Stimulated activated CD8-positive, alpha-beta memory T cell treated with anti-CD3 and anti-CD28 coated beads, Interleukin-12 subunit alpha, Interleukin-12 subunit beta, amount 100 ng/mL, for 24 hours (primary cell): ENCODE results near the gene SYT3.

Source experiments
- DNase-seq: peaks from one replicate; pipeline ENCODE4 v3.0.0-alpha.2; 2020; ENCODE audit errors: extremely low read depth

SYT3 gene

GRCh38 chr19:50662651-50663481 lies 23.2 kb upstream of the SYT3 start:
- no peak for DNase-seq

DNA sequence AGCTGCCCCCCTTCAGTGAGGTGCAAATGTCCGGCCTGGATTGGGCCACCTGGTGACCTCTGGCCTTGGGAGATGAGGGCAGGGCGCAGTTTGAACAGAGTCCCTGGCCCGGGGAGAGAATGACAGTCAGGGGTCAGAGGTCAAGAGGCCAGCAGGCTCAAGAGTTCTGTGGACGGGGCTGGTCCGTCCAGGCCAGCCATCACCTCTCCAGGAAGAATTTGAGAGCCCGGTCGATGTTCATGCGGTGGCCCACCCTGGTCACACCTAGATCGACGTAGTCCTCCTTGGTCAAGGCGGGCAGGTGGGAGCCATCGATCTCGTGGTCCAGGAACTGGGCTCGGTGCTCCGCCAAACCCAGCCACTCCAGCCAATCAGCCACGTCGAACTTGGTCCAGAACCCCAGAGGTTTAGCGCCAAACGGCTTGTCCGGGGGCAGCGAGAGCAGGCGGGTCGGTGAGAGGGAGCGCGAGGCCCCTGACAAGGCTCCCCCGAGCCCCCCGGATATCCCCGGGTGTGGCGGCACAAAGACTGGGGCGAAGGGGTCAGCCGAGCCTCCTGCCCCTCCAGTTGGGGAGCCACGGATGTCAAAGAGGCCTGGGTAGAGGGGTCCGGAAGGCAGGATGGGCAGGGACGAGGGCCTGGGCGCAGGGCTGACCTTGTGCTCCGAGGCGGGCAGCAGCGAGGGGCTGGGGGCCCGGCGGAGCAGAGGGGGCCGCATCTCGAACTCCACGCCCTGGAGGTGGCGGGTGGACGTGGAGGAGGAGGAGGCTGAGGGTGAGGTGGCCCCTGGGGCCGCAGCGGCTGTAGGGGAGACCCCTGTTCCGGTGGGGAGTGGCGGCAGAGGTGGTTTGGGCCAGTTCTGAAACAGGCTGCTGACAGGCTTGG lies 22.3 kb upstream of the SYT3 start:
- no peak for DNase-seq

DNA sequence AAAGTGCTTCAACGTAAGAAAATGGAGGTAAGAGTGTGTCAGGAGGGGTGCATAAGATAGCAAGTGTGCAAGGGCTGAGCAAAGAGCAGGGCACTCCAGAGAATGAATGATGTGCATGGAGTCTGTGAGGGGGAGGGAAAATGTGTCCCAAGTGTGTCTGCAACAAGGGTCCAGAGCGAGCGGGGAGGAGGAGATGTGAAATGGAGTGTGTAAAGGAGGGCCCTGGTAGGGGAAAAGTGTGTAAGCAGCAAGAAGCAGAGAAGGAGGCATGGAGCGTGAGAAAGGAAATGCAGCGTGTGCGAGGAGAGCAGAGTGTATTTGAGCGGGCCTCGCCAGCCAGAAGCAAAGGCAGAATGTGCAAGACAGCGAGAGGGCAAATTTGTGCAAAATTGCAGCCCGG lies 21.3 kb upstream of the SYT3 start:
- no peak for DNase-seq

DNA sequence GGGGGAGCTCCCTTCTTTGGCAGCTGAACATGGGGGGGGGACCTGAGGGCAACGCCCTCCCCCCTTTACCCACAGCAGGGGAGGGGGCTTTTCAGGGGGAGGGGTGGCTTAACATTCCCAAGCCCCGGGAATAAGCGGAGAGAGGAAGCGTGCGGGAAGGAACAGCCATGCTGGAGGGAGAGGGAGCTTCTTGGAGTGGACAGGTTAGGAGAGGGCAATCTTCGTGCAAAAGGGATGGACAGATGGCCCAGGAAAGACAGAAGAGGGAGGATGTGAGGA lies 20.3 kb upstream of the SYT3 start:
- DNase-seq, result no peak

DNA sequence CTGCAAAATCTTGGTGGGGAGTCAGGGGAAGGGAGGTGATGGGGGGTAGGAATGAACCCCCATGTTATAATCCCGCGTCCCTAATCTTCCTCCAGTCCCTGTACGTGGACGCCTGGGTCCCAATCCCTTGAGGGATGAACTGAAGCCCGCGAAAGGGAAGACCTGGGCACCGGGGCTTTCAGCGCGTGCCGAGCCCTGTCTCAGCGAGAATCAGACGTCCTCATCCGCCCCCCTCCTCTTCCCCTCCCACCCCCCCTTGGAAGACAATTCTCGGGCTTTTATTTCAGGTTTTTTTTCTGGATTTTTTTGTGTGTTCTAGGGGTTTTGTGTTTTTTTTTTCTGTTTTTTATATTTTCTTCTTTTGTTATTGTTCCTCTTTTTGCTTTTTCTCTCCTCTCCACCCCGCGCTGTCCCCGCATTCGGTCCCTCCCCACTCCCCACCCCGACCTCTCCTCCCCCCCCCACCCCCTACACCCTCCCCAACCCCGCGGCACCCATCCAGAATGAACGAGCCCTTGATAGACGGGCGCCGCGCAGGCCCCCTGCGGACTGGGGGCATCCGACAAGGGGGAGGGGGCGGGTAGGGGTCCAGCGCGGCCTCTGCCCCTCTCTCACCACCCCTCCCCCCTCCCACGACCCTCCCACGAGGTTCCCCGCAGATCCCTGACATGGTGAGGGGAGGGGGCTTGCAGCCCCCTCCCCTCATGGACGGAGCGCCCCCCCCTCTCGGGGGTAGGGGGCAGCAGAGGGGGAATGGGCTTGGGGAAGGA lies 19.8 kb upstream of the SYT3 start:
- DNase-seq, result no peak

DNA sequence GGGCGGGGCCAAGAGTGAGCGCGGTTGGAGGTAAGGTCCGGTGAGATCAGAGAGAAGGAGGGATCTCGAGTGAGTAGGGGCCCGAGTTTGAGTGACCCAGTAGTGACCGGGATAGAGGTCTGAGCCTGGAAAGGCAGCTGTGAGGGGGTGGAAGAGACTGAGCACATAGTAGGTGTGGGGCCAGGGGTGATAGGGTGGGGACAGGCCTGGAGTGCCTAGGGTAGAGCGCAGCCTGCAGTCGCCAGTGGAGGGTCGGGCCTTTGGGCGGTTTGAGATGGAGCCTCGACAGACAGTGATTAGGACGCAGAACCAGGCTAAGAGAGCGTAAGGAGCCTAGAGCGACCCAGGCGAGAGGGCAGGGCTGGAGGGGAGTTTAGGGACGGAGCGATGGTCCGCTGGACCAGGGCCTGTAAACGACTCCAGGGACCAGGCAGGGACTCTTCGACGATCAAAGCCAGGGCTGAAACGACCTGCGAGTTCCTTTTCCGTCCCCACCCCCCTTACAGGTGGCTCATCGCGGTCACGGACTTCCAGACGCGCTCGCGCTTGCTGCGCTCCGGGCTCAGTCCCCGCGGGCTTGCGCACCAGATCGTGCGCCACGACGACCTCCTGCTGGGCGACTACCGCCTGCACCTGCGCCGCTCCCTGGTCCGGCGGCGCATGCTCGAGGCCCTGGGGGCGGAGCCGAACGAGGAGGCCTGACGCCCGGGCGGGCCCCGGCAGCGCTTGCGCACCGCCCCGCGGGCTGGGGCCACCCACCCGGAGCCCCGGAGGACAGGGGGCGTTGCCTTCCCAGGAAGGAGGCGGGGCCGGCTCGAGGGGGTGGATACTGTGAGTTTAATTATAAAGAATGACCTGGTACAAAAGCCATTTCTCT lies 19.0 kb upstream of the SYT3 start:
- peak; percentile 41 for DNase-seq

GRCh38 chr19:50657712-50658440 lies 18.2 kb upstream of the SYT3 start:
- peak; percentile 76 for DNase-seq

DNA sequence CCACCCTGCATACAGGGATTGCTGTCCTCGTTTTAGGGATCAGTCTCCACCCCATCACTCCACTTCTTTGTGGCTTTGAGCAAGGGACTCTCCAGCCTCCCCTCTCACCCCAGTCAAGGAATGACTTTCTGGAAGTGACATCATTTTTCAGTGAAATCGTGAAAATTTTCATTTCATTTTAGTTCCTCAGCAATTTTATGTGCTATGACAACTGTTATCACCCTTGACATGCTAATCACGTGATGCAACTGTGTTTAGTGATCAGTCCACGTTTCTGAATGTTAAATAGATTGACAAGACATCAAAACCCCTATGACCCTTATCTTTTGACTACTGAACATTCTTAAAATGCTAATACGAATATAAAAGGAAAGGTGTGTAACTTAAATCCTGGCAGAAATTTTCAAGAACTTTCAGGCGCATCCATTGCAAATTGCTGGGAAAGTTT lies 17.6 kb upstream of the SYT3 start:
- DNase-seq, result no peak

- DNase-seq, result no peak
These were observed 15.2 kb upstream of the SYT3 start for GRCh38 chr19:50654882-50655281.

GRCh38 chr19:50652722-50653121 lies 13.0 kb upstream of the SYT3 start:
- DNase-seq, result no peak

GRCh38 chr19:50651174-50651573 lies 11.5 kb upstream of the SYT3 start:
- no peak for DNase-seq

DNA sequence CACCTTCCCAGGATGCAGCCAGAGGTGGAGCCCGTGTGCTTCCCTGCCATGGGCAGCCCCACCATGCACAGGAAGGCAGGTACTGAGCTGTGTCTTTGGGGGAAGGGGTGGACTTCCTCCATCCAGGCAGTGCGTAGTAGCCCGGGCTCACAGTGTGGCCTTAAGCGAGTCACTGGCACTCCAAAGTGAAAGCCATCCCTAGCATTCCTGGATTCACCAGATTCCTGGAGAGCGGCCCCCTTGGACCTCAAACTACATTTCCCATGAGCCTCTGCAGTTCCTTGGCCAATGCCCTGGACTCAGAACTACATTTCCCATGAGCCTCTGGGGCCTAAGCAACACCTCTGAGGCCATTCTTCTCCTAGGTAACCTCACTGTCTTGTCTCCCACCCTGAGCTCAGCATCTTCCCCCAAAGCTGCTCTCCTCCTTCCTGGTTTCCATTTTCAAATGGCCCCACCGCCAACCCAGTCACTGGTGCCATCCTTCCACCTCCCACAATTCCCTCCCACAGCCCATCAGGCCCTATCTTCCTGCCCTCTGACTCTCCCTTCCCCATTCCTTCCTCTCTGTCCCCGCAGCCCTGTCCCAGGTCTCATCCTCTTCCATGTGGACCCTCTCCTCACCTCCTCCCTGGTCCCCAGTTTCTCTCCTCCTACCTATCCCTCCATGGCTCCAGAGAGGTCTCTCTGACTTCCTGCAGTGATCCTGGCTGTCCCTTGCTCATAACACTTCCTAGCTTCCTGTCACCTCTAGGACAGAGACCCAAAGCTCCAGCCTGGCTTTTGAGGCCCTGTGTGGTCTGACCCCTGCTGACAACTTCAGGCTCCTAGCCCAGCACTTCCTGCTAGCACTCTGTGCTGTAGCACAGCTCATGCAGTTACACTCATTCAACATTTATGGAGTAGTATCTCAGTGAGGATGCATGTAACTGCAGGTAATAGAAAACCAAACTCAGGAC lies 10.0 kb upstream of the SYT3 start, which contains the start of gene C19orf81:
Gene C19orf81 (plus strand): TSS at position 13 of the 959 bp plus-strand sequence. CDS start 0 bp downstream, at position 13.
- DNase-seq, result no peak

DNA sequence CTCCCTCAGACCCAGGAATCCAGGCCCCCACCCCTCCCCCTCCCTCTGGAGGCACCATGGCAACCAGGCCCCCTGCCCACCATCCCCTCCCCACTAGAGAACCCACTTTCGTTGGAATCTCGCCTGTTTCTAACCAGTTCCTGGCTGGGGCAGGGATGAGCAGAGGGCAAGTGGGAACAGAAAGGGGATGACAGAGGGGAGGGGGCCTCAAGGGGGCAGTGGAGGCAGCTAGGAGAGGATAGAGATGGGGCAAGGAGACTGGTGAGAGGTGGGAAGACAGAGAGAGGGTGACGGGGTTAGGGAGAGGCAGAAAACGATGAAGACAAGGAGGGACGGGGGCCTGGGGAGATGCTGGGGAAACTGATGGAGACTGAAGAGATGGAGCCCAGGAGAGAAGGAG lies 9.0 kb upstream of the SYT3 start:
- no peak for DNase-seq

DNA sequence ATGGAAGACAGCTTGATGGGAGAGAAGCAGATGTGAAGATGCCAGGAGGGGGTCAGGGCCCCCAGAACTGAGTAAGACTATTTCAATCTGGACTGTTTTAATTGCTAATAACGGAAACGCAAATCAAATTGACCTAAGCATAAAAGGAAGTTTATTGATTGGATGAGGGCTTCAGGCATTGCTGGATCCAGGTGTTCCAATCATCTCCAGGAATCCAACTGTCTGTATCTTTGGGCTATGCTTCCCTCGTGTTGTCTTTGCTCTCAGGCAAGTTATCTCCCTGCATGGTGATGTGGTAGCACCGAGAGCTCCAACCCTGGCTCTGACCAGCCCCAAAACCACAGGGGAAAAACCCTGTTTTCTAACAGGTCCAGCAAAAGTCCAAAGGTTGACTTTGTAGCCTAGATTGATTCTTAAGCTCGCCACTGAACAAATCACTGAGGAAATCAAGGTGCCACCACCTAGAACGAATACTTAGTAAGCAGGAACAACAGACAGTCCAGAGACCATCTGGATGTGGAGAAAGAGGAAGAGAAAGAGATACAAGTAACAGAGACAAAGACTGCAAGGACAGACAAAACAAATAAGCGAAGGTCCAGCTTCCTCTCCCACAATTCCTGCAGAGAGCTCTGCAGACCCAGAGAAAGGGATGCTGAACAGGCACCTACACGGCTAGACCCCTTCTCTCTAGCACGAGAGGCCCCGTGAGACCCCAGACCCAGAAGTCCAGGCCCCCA lies 8.4 kb upstream of the SYT3 start:
- no peak for DNase-seq

DNA sequence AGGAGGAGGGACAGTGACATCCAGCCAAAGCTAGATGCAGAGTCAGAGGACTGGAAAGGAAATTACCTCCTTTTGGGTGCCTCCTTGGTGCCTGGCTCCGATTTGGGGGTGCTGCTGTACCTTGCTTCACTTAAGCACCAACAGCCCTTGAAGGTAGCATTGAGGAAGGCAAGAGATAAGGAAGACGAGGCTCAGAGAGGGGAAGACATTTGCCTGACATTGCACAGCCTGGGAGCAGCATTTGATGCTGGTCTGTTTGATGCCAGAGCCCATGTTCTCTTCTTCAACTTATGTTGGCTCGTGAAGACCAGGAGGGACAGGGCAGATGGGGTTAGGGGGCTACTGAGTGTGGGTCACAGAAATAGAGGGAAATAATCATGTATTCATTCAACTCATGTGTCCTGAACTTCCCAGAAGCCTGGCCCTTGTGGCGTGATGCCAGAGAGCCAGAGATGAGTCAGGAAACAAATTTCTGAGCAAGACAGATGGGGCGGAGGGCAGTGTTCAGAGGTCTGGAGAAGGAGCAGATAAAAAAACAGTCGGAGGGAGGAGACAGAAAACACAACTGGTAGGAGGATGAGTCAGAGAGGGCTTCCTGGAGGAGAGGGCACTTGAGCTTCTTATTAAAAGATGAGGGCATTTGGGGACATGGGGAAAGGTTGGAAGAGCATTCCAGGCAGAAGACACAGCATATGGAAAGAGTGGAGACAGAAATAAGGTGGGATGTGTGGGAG lies 6.6 kb upstream of the SYT3 start:
- DNase-seq, result no peak

GRCh38 chr19:50645107-50645506 lies 5.4 kb upstream of the SYT3 start:
- DNase-seq, result no peak

DNA sequence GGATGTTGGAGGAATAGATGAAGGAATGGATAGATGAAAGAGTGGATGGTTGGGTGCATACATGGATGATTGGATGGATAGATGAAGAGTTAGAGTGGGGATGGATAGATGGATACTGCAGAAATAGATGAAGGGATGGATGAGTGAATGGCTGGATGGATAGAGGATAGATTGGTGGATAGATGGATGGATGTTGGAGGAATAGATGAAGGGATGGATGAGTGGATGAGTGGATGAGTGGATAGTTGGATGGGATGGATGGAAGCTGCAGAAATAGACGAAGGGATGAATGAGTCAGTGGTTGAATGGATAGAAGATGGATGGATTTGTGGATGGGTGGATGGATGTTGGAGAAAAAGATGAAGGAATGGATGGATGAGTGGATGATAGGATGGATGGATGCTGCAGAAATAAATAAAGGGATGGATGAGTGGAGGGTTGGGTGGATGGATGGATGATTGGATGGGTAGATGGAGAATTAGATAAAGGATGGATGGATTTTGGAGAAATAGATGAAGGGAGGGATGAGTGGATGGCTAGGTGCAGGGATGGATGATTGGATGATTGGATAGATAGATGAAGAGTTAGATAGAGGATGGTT lies 4.7 kb upstream of the SYT3 start:
- no peak for DNase-seq

GRCh38 chr19:50640368-50640767 lies 687 bp upstream of the SYT3 start:
- no peak for DNase-seq
